ENCODE measurements around the gene UBTD2. TPM values are rescaled to one million over a fixed set of nuclear protein-coding genes. Genes with fewer than 3 reads are reported as not detected.
"Not testable (repeated sequence)": the region's sequence is repeated elsewhere in the genome, so short reads cannot be mapped to it uniquely, and the experiment has no call there.

Gene UBTD2
- total RNA-seq, 2 experiments from 2014 or later, result 2.3 to 2.6 TPM

DNA sequence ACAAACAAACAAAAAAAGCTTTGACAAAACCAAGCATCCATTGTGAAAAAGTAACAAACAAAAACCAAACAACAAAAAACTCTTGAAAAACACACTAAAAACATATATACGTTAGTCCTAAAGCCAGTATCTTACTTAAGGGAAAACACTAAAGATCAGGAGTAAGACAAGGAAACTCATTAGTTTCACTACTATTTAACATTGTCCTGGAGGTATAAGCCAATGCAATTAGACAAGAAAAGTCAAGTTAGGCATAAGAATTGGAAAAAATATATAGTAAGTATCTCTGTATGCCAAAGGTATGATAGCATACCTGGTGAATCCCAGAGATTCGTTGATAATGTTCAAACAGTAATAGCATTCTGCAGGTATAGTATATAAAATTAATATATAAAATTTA is 21.8 kb upstream of the UBTD2 start:
- Mint-ChIP-seq H3K36me3 (ENCODE audit: low read depth) (no peaks in the 10 kb centered on the region), H3K27me3 (ENCODE audit: low read depth) (peaks cover 3% of the 10 kb centered on the region), H3K4me1 (ENCODE audit: low read depth) (no peaks in the 10 kb centered on the region), H3K9me3 (peaks cover 5% of the 10 kb centered on the region), H3K27ac (no peak overlapping the region), H3K4me3 (no peak overlapping the region)
- no peak for DNase-seq
- intact Hi-C loops (cut with micrococcal nuclease), result no loop called here
- CTCF ChIA-PET, result no interaction called here

- CTCF ChIA-PET, result interaction anchor here (0.6 to 1.6 kb wide), 5 partner anchors 10 to 630 kb away, joined by 3 to 6 read pairs (median 3); no protein-coding TSS in a partner anchor
- DNase-seq, result no peak
- Mint-ChIP-seq H3K27ac (no peak overlapping the region), H3K4me1 (ENCODE audit: low read depth) (no peaks in the 10 kb centered on the region), H3K36me3 (ENCODE audit: low read depth) (no peaks in the 10 kb centered on the region), H3K9me3 (peaks cover 5% of the 10 kb centered on the region), H3K27me3 (ENCODE audit: low read depth) (peaks cover 3% of the 10 kb centered on the region), H3K4me3 (no peak overlapping the region)
- intact Hi-C loops (cut with micrococcal nuclease), result no loop called here
These were observed 20.2 kb upstream of the UBTD2 start for GRCh38 chr5:172303572-172304335.

- no peak for DNase-seq
- intact Hi-C loops (cut with micrococcal nuclease), result no loop called here
- no peak overlapping the region for H3K4me3 Mint-ChIP-seq
- H3K27me3 Mint-ChIP-seq (ENCODE audit: low read depth), result peaks cover 3% of the 10 kb centered on the region
- no peaks in the 10 kb centered on the region for H3K4me1 Mint-ChIP-seq (ENCODE audit: low read depth)
- CTCF ChIA-PET, result interaction anchor here (0.7 to 1.4 kb wide), 3 partner anchors 10 to 630 kb away, joined by 3 to 4 read pairs (median 3); no protein-coding TSS in a partner anchor
- no peak overlapping the region for H3K27ac Mint-ChIP-seq
- peaks cover 5% of the 10 kb centered on the region for H3K9me3 Mint-ChIP-seq
- no peaks in the 10 kb centered on the region for H3K36me3 Mint-ChIP-seq (ENCODE audit: low read depth)
These were observed 19.6 kb upstream of the UBTD2 start for GRCh38 chr5:172303162-172303561.

- no peaks in the 10 kb centered on the region for H3K36me3 Mint-ChIP-seq (ENCODE audit: low read depth)
- CTCF ChIA-PET, result interaction anchor here (0.7 to 0.8 kb wide), 2 partner anchors 11 to 637 kb away, joined by 3 read pairs; no protein-coding TSS in a partner anchor
- H3K27me3 Mint-ChIP-seq (ENCODE audit: low read depth), result peaks cover 3% of the 10 kb centered on the region
- H3K4me1 Mint-ChIP-seq (ENCODE audit: low read depth), result no peaks in the 10 kb centered on the region
- peaks cover 5% of the 10 kb centered on the region for H3K9me3 Mint-ChIP-seq
- intact Hi-C loops (cut with micrococcal nuclease), result no loop called here
- H3K27ac Mint-ChIP-seq, result no peak overlapping the region
- no peak overlapping the region for H3K4me3 Mint-ChIP-seq
- DNase-seq, result no peak
These were observed 18.6 kb upstream of the UBTD2 start for GRCh38 chr5:172302047-172302710.

GRCh38 chr5:172299916-172300439 is 16.4 kb upstream of the UBTD2 start:
- Mint-ChIP-seq H3K9me3 (peaks cover 2% of the 10 kb centered on the region), H3K27me3 (ENCODE audit: low read depth) (peaks cover 3% of the 10 kb centered on the region), H3K36me3 (ENCODE audit: low read depth) (no peaks in the 10 kb centered on the region), H3K27ac (no peak overlapping the region), H3K4me1 (ENCODE audit: low read depth) (no peaks in the 10 kb centered on the region), H3K4me3 (no peak overlapping the region)
- intact Hi-C loops (cut with micrococcal nuclease), result no loop called here
- DNase-seq, result no peak
- CTCF ChIA-PET, result interaction anchor here (0.9 kb wide), 1 partner anchor 441 kb away, joined by 3 read pairs; no protein-coding TSS in a partner anchor

DNA sequence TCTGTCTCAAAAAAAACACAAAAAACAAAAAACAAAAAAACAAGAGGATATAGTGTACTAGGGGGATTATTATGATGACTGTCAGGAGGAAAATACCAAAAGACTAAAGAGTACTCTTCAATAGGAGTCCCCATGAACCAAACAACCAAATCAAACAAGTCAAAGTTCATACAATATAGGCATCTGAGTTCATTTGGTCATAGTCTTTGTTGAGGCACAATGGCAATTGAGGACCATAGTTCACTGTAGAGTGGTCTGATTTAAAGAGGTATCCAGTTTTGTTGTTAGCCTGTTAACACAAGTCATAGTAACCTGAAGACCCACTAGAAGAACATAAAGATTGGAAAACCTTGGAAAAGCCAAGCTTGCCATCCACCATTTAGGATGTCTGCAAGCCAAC is 11.3 kb upstream of the UBTD2 start:
- DNase-seq, result no peak
- no peaks in the 10 kb centered on the region for H3K4me1 Mint-ChIP-seq (ENCODE audit: low read depth)
- H3K36me3 Mint-ChIP-seq (ENCODE audit: low read depth), result no peaks in the 10 kb centered on the region
- no peak overlapping the region for H3K4me3 Mint-ChIP-seq
- H3K27me3 Mint-ChIP-seq (ENCODE audit: low read depth), result peaks cover 3% of the 10 kb centered on the region
- intact Hi-C loops (cut with micrococcal nuclease), result no loop called here
- CTCF ChIA-PET, result interaction anchor here (0.6 to 1.3 kb wide), 2 partner anchors 106 to 275 kb away, joined by 3 read pairs; partner anchors contain the start of gene STK10
- H3K27ac Mint-ChIP-seq, result no peak overlapping the region
- no peaks in the 10 kb centered on the region for H3K9me3 Mint-ChIP-seq

DNA sequence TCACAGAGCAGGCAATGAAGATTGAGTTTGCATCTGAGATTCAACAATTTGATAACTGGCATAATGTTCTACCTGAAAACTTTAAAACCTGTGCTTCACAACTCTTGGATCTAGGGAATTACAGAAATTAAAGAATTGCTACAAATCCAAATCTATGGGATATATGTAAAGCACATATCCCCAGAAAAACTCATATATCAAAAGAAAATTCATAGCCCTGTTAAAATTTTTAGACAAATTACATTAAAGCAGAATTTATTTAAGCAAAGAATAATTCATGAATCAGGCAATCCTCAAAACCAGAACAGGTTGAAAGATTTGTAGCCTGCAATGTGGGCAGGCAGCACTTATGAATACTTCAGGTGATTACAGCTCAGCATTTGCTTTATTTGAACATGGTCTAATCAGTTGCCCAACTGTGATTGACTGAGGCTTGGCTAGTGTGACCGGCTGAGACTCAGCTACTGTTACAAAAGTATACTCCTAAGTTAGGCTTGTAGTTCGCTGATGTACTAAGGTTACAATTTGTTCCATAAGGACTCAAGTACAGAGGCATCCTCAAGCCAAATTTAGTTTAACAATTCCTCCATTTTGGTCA is 10.3 kb upstream of the UBTD2 start:
- CTCF ChIA-PET, result interaction anchor here (0.5 to 1.7 kb wide), 27 partner anchors 9 to 389 kb away, joined by 3 to 9 read pairs (median 4); partner anchors contain the start of gene STK10
- H3K4me1 Mint-ChIP-seq (ENCODE audit: low read depth), result no peaks in the 10 kb centered on the region
- intact Hi-C loops (cut with micrococcal nuclease), result loop anchor here (1.0 kb wide), 5 partner anchors 106 to 382 kb away; partner anchors contain the start of gene STK10
- no peaks in the 10 kb centered on the region for H3K9me3 Mint-ChIP-seq
- no peak overlapping the region for H3K27ac Mint-ChIP-seq
- H3K27me3 Mint-ChIP-seq (ENCODE audit: low read depth), result peaks cover 3% of the 10 kb centered on the region
- no peak overlapping the region for H3K4me3 Mint-ChIP-seq
- DNase-seq, result no peak
- H3K36me3 Mint-ChIP-seq (ENCODE audit: low read depth), result no peaks in the 10 kb centered on the region

DNA sequence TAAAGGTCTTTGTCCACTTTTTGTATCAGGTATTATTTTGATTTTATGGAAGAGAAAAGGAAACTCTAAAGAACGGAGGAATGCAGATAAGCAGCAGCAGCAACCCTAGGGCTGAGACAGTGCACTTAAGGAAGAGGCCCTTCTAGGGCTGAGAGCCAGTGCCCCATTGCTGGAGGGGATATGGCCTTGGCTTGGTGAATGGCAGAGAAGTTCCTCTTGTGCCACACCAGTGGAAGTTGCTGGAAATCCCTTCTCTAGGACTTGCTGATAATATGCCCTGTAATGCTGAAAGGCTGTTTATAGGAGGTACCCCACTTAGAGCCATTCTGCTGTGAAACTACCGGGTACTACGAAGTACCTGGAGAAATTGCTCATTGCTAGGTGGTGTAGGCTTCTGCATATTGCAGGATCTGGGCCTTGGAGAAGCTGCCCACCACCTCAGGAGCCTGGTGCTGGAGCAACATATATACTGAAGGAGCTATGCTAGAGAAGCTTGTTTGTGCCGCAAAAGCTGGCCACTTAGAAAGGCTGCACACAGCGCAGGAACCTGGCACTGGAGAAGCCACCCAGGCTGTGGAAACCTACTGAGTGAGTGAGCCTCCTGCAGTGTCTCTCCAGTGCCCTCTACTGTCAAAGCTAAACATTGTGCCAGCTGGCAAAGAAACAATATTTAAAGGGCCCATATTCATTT is 9.6 kb upstream of the UBTD2 start:
- H3K36me3 Mint-ChIP-seq (ENCODE audit: low read depth), result no peaks in the 10 kb centered on the region
- H3K27me3 Mint-ChIP-seq (ENCODE audit: low read depth), result peaks cover 3% of the 10 kb centered on the region
- peak; percentile 76 for DNase-seq
- H3K9me3 Mint-ChIP-seq, result no peaks in the 10 kb centered on the region
- no peak overlapping the region for H3K27ac Mint-ChIP-seq
- intact Hi-C loops (cut with micrococcal nuclease), result loop anchor here (1.0 kb wide), 5 partner anchors 105 to 381 kb away; partner anchors contain the start of gene STK10
- no peak overlapping the region for H3K4me3 Mint-ChIP-seq
- H3K4me1 Mint-ChIP-seq (ENCODE audit: low read depth), result no peaks in the 10 kb centered on the region
- CTCF ChIA-PET, result interaction anchor here (0.6 to 1.7 kb wide), 28 partner anchors 8 to 388 kb away, joined by 3 to 9 read pairs (median 4); partner anchors contain the start of gene STK10

- H3K4me3 Mint-ChIP-seq; H3K9me3 Mint-ChIP-seq; H3K4me1 Mint-ChIP-seq (ENCODE audit: low read depth); H3K36me3 Mint-ChIP-seq (ENCODE audit: low read depth); DNase-seq; intact Hi-C loops (cut with micrococcal nuclease); H3K27ac Mint-ChIP-seq; H3K27me3 Mint-ChIP-seq (ENCODE audit: low read depth): not testable (repeated sequence)
- CTCF ChIA-PET, result interaction anchor here (0.6 to 2.6 kb wide), 10 partner anchors 10 to 1631 kb away, joined by 3 to 16 read pairs (median 3); partner anchors contain the start of gene STK10
These were observed 8.3 kb upstream of the UBTD2 start for GRCh38 chr5:172291837-172292236.

- no peaks in the 10 kb centered on the region for H3K27me3 Mint-ChIP-seq (ENCODE audit: low read depth)
- H3K4me1 Mint-ChIP-seq (ENCODE audit: low read depth), result peaks cover 2% of the 10 kb centered on the region
- no peak overlapping the region for H3K4me3 Mint-ChIP-seq
- no peak for DNase-seq
- no peaks in the 10 kb centered on the region for H3K36me3 Mint-ChIP-seq (ENCODE audit: low read depth)
- H3K9me3 Mint-ChIP-seq, result no peaks in the 10 kb centered on the region
- CTCF ChIA-PET, result interaction anchor here (0.6 to 0.7 kb wide), 3 partner anchors 16 to 410 kb away, joined by 3 to 5 read pairs (median 4); no protein-coding TSS in a partner anchor
- intact Hi-C loops (cut with micrococcal nuclease), result loop anchor here (10.0 kb wide), 1 partner anchor 874 kb away; the partner anchor contains the start of gene FGF18
- no peak overlapping the region for H3K27ac Mint-ChIP-seq
These were observed 4.9 kb upstream of the UBTD2 start for GRCh38 chr5:172288465-172288864.

- H3K4me1 Mint-ChIP-seq (ENCODE audit: low read depth), result peaks cover 11% of the 10 kb centered on the region
- DNase-seq; H3K9me3 Mint-ChIP-seq; H3K27ac Mint-ChIP-seq; H3K27me3 Mint-ChIP-seq (ENCODE audit: low read depth); CTCF ChIA-PET; H3K36me3 Mint-ChIP-seq (ENCODE audit: low read depth); H3K4me3 Mint-ChIP-seq: not testable (repeated sequence)
- intact Hi-C loops (cut with micrococcal nuclease), result loop anchor here (10.0 kb wide), 1 partner anchor 872 kb away; the partner anchor contains the start of gene FGF18
These were observed 3.6 kb upstream of the UBTD2 start for GRCh38 chr5:172287140-172287539.

Data from activated naive CD4-positive, alpha-beta T cell treated with anti-CD3 and anti-CD28 coated beads for 36 hours (primary cell).